Stimulated activated naive CD8-positive, alpha-beta T cell treated with anti-CD3 and anti-CD28 coated beads, Interleukin-15, Interleukin-2, amounts not matched to agents 100 ng/mL and 50 ng/mL, for 24 hours (primary cell): ENCODE results near the gene INTS12.
"Not testable (repeated sequence)": the region's sequence is repeated elsewhere in the genome, so short reads cannot be mapped to it uniquely, and the experiment has no call there.

ENCODE experiments used
- H3K27ac Mint-ChIP-seq: one replicate; pipeline ENCODE4 v1.8.0; 2021; ENCODE audit warnings: mild to moderate bottlenecking, mixed read lengths
- H3K27me3 Mint-ChIP-seq: one replicate; pipeline ENCODE4 v1.8.0; 2021; ENCODE audit warnings: mixed read lengths
- H3K36me3 Mint-ChIP-seq: one replicate; pipeline ENCODE4 v1.8.0; 2021; ENCODE audit warnings: low read depth, mixed read lengths
- H3K4me1 Mint-ChIP-seq: one replicate; pipeline ENCODE4 v1.8.0; 2021; ENCODE audit warnings: low read depth, mixed read lengths
- H3K4me3 Mint-ChIP-seq: one replicate; pipeline ENCODE4 v1.8.0; 2021; ENCODE audit warnings: mild to moderate bottlenecking, mixed read lengths
- H3K9me3 Mint-ChIP-seq: one replicate; pipeline ENCODE4 v1.8.0; 2021; ENCODE audit warnings: mixed read lengths

The INTS12 gene

GRCh38 chr4:105710012-105710600, 1.6 kb upstream of the INTS12 start:
- peak overlapping the region; percentile 98 for H3K4me3 Mint-ChIP-seq
- H3K27ac Mint-ChIP-seq = no peak overlapping the region
- no peaks in the 10 kb centered on the region for H3K27me3 Mint-ChIP-seq
- H3K9me3 Mint-ChIP-seq = no peaks in the 10 kb centered on the region
- H3K4me1 Mint-ChIP-seq = peaks cover 36% of the 10 kb centered on the region
- H3K36me3 Mint-ChIP-seq = peaks cover 18% of the 10 kb centered on the region

GRCh38 chr4:105709081-105709450, 577 bp upstream of the INTS12 start:
- H3K4me3 Mint-ChIP-seq = peak overlapping the region; percentile 98
- H3K27me3 Mint-ChIP-seq = no peaks in the 10 kb centered on the region
- H3K4me1 Mint-ChIP-seq = peaks cover 35% of the 10 kb centered on the region
- no peaks in the 10 kb centered on the region for H3K9me3 Mint-ChIP-seq
- peak overlapping the region; percentile 93 for H3K27ac Mint-ChIP-seq
- H3K36me3 Mint-ChIP-seq = peaks cover 18% of the 10 kb centered on the region

GRCh38 chr4:105707782-105708180, 708 bp downstream of the INTS12 start:
- Mint-ChIP-seq H3K4me1 (peaks cover 32% of the 10 kb centered on the region), H3K27me3 (no peaks in the 10 kb centered on the region), H3K4me3 (peak overlapping the region; percentile 98), H3K36me3 (peaks cover 18% of the 10 kb centered on the region), H3K9me3 (no peaks in the 10 kb centered on the region), H3K27ac (peak overlapping the region; percentile 95)

DNA sequence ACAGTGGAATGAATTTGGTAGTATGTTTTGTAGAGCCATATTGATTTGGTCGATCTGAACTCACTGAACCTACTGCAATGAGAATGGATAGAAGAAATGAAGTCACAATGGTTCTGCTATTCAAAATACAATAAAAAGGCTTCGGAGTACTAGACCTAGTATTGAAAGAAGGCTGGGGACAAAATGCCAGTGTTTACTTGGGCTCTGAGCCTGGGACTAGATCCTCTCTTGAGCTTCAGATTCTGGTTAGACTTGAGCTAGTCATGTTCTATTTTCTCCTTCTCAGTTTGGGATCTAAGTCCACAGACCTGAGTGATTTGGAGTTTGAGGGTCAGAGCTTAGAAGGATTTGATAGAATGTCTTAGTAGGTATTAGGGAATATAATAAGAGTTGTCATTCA, 9.9 kb downstream of the INTS12 start:
- H3K27ac Mint-ChIP-seq = no peak overlapping the region
- H3K4me1 Mint-ChIP-seq = no peaks in the 10 kb centered on the region
- H3K27me3 Mint-ChIP-seq = no peaks in the 10 kb centered on the region
- no peaks in the 10 kb centered on the region for H3K9me3 Mint-ChIP-seq
- peaks cover 52% of the 10 kb centered on the region for H3K36me3 Mint-ChIP-seq
- no peak overlapping the region for H3K4me3 Mint-ChIP-seq

DNA sequence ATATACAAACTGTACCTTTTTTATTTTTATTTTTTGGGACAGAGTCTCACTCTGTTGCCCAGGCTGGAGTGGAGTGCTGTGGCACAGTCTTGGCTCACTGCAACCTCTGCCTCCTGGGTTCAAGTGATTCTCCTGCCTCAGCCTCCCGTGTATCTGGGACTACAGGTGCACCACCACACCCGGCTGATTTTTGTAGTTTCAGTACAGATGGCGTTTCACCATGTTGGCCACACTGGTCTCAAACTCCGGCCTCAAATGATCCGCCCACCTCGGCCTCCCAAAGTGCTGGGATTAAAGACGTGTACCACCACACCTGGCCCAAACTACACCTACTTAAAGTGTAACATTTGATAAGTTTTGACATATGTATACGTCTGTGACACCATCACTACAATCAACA, 12.7 kb downstream of the INTS12 start:
- H3K4me3 Mint-ChIP-seq, H3K27me3 Mint-ChIP-seq, H3K4me1 Mint-ChIP-seq, H3K9me3 Mint-ChIP-seq, H3K27ac Mint-ChIP-seq: not testable (repeated sequence)
- H3K36me3 Mint-ChIP-seq = peaks cover 66% of the 10 kb centered on the region

DNA sequence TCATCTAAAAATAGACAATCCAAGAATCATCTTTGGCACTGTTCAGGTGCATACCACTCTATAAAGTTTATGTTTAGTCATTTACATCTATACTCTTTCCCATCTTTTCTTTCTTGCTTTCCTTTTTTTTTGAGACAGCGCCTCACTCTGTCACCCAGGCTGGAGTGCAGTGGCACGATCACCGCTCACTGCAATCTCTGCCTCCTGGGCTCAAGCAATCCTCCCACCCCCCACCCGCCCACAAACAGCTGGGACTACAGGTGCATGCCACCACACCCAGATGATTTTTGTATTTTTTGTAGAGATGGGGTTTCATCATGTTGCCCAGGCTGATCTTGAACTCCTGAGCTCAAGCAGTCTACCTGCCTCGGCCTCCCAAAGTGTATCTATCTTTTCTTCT, 13.7 kb downstream of the INTS12 start:
- not testable (repeated sequence) for H3K4me3 Mint-ChIP-seq, H3K9me3 Mint-ChIP-seq

DNA sequence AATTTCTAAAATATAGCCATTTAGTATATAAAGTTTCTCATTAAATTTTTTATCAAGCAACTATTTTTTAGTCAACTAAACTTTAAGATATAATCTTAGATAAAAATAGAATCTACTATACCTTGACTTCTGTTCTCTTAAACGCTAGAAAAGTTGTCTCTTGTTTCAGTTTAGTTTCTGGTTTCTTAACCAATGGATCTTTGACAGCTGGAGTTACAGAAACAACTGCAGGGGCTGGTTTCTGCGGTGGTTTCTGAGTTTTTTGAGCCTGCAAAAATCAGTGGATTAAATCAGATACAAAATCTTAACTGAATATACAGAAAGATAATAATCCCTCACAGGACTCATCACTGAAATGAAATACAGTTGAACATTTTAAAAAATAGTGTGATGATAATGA, 21.9 kb downstream of the INTS12 start:
- H3K36me3 Mint-ChIP-seq = peaks cover 65% of the 10 kb centered on the region

More for the DNA sequence above, 13.7 kb downstream of the INTS12 start:
- not testable (repeated sequence) for H3K27ac Mint-ChIP-seq, H3K27me3 Mint-ChIP-seq, H3K4me1 Mint-ChIP-seq
- H3K36me3 Mint-ChIP-seq = peaks cover 70% of the 10 kb centered on the region

DNA sequence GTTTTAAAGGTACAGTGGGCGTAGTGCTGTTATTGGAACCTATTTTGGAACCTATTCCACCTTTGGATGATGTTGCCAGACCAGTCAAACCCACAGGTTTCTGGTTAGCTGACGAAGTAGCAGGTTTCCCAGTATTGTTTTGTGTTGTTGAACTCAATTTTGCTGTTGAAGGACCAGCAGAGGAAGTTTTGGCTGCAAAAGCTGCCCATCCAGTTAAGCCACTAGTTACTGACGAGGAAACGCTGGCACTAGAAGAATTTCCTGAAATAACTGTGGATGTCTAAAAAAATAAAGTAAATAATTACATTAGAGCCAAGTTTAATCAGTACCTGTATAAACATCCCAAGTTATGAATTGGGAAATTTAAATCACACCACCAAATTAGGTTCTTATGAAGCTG, 25.5 kb downstream of the INTS12 start:
- Mint-ChIP-seq H3K27ac (peak overlapping the region; percentile 36), H3K36me3 (peaks cover 37% of the 10 kb centered on the region), H3K27me3 (no peaks in the 10 kb centered on the region), H3K9me3 (no peaks in the 10 kb centered on the region), H3K4me3 (no peak overlapping the region), H3K4me1 (no peaks in the 10 kb centered on the region)

More for the DNA sequence above, 21.9 kb downstream of the INTS12 start:
- H3K9me3 Mint-ChIP-seq = no peaks in the 10 kb centered on the region
- no peak overlapping the region for H3K27ac Mint-ChIP-seq
- no peaks in the 10 kb centered on the region for H3K4me1 Mint-ChIP-seq
- no peak overlapping the region for H3K4me3 Mint-ChIP-seq
- no peaks in the 10 kb centered on the region for H3K27me3 Mint-ChIP-seq

DNA sequence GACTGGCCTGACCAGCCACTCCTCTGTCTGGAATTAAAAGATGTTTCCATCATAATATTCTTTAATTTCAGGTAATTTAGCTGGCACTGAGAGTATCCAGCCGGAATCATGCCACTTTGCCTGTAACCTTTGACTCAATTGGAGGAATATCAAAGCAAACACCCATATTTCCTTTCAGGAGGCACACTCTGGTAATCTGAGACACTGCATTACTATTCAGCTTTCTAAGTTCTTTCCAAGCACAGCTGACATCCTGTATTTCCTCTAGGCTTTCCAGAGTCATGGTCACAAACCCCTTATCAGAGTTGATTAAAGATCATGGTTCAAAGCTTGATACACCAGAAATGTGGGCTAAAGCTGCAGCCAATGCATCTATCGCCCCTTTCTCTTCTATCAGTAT, 29.3 kb downstream of the INTS12 start:
- Mint-ChIP-seq H3K9me3 (no peaks in the 10 kb centered on the region), H3K4me1 (no peaks in the 10 kb centered on the region), H3K4me3 (no peak overlapping the region), H3K27me3 (no peaks in the 10 kb centered on the region), H3K36me3 (peaks cover 25% of the 10 kb centered on the region), H3K27ac (no peak overlapping the region)

DNA sequence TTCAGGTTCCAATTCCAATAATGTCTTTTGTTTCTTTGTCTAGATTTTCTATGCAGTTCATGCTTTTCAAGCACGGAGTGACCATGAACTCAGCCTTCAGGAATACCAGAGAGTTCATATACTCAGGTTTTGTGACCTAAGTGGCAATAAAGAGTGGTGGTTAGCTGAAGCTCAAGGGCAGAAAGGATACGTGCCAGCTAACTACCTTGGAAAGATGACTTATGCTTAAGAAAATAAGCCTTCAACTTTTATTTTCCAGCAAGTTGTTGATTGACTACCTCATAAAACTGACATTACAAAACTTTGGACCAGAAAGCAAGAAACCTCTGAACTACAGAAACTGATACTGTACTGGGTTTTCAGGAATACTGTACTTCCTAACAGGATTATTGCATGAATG, 30.8 kb downstream of the INTS12 start:
- Mint-ChIP-seq H3K4me3 (no peak overlapping the region), H3K9me3 (no peaks in the 10 kb centered on the region), H3K4me1 (no peaks in the 10 kb centered on the region), H3K27ac (no peak overlapping the region), H3K27me3 (peaks cover 4% of the 10 kb centered on the region), H3K36me3 (peaks cover 14% of the 10 kb centered on the region)

DNA sequence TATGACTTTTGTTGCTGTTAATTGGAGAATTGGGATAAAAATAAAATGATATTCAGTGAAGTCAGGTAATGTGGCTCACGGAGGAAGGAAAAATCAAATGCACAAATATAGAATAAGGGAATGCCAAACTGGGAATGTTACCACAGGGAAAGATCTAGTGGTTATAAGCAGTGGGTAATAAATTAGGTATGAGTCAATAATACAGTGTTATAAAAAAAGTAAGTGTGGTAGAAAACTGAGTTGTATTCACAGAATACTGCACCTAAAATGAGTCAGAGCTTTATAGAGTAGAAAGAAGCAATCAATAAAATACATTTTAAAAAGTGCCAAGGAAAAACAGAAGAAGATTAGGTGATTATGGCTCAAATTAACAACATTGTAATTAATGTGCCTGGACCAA, 34.5 kb downstream of the INTS12 start:
- Mint-ChIP-seq H3K36me3 (no peaks in the 10 kb centered on the region), H3K4me3 (no peak overlapping the region), H3K27ac (no peak overlapping the region), H3K9me3 (no peaks in the 10 kb centered on the region), H3K27me3 (peaks cover 8% of the 10 kb centered on the region), H3K4me1 (no peaks in the 10 kb centered on the region)

DNA sequence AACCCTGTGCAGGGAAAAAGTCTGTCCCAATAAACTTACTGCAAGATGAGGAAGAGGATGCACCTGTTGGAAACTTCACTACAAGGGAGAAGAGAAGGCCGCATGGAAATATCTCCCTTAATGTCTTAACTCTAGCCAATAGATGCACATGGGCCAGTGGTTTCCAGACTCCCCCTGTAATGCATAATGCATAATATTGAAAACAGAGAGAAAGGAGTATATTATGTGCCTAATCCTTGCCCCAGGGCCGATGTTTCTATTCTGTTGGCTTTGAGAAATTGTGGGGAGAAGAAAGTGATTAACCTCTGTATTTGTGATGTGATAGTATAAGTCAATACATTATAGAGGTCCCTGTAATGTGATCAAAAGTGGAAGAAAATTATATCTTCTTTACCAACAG, 37.2 kb downstream of the INTS12 start:
- H3K27ac Mint-ChIP-seq = no peak overlapping the region
- H3K36me3 Mint-ChIP-seq = no peaks in the 10 kb centered on the region
- no peak overlapping the region for H3K4me3 Mint-ChIP-seq
- no peaks in the 10 kb centered on the region for H3K9me3 Mint-ChIP-seq
- H3K4me1 Mint-ChIP-seq = no peaks in the 10 kb centered on the region
- peaks cover 8% of the 10 kb centered on the region for H3K27me3 Mint-ChIP-seq

- peaks cover 11% of the 10 kb centered on the region for H3K27me3 Mint-ChIP-seq
- H3K36me3 Mint-ChIP-seq = no peaks in the 10 kb centered on the region
- no peak overlapping the region for H3K4me3 Mint-ChIP-seq
- no peaks in the 10 kb centered on the region for H3K4me1 Mint-ChIP-seq
- H3K9me3 Mint-ChIP-seq = no peaks in the 10 kb centered on the region
- H3K27ac Mint-ChIP-seq = no peak overlapping the region
Measured at GRCh38 chr4:105670684-105671083, 37.8 kb downstream of the INTS12 start.

DNA sequence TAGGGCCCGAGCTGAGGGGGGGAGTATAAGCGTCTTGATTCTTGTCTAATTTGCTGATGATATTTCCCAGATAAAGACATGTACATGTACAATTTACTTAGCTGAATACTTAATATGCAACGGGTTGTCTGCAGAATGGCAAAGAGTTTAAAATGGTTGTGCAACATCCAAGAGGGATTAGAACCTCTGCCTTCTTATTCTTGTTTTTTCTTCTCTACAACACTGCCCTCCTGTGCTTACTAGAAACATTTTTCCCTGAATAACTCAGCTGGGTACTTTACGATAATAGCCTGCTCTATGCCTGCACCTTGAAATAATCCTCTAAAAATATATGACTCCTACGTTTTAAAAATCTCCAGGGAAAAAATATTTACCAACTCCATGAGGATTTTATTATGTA, 41.8 kb downstream of the INTS12 start:
- H3K27me3 Mint-ChIP-seq = peaks cover 17% of the 10 kb centered on the region
- H3K4me1 Mint-ChIP-seq = no peaks in the 10 kb centered on the region
- H3K4me3 Mint-ChIP-seq = no peak overlapping the region
- H3K9me3 Mint-ChIP-seq = no peaks in the 10 kb centered on the region
- no peak overlapping the region for H3K27ac Mint-ChIP-seq
- no peaks in the 10 kb centered on the region for H3K36me3 Mint-ChIP-seq

GRCh38 chr4:105662935-105663675, 45.4 kb downstream of the INTS12 start:
- peaks cover 12% of the 10 kb centered on the region for H3K27me3 Mint-ChIP-seq
- H3K36me3 Mint-ChIP-seq = no peaks in the 10 kb centered on the region
- H3K4me3 Mint-ChIP-seq = no peak overlapping the region
- H3K9me3 Mint-ChIP-seq = no peaks in the 10 kb centered on the region
- no peak overlapping the region for H3K27ac Mint-ChIP-seq
- no peaks in the 10 kb centered on the region for H3K4me1 Mint-ChIP-seq

GRCh38 chr4:105661028-105661427, 47.5 kb downstream of the INTS12 start:
- H3K27ac Mint-ChIP-seq = no peak overlapping the region
- H3K9me3 Mint-ChIP-seq = no peaks in the 10 kb centered on the region
- H3K36me3 Mint-ChIP-seq = no peaks in the 10 kb centered on the region
- no peaks in the 10 kb centered on the region for H3K4me1 Mint-ChIP-seq
- H3K27me3 Mint-ChIP-seq = peaks cover 12% of the 10 kb centered on the region
- H3K4me3 Mint-ChIP-seq = no peak overlapping the region
